Endothelial cell of umbilical vein (primary cell): ENCODE measurements around the gene FBXL13. TPM values are rescaled to one million over a fixed set of nuclear protein-coding genes. Genes with fewer than 3 reads are reported as not detected.

Source experiments
- BruUV-seq: library from RNA; stranded (reverse); fragments of 400-500 nt; replicated peaks from 2 replicates; lab custom pipeline; 2021; lab: Mats Ljungman, UMichigan
- CTCF ChIA-PET: fragments of 300-600, 350-600 bp; sonication (Branson Sonifier 250); formaldehyde crosslinking; loops from one replicate; lab custom pipeline; 2021; ENCODE audit warnings: antibody characterized with exemption, inconsistent platforms; lab: Charles Lee
- POLR2A ChIA-PET: fragments of 300-600, 350-600 bp; sonication (Branson Sonifier 250); formaldehyde crosslinking; loops from one replicate; lab custom pipeline; 2021; ENCODE audit warnings: antibody characterized with exemption, inconsistent platforms; lab: Charles Lee
- DNase-seq: peaks from one replicate; pipeline ENCODE4 v3.0.0-alpha.2; 2011; ENCODE audit warnings: low read depth, low spot score
- FAIRE-seq: peaks from 2 replicates; lab custom pipeline; 2011; peaks lifted over from hg19 to GRCh38; lab: Jason Lieb, UNC
- H2AFZ ChIP-seq: 2 replicates; pipeline ENCODE4 v1.6.0; 2012; ENCODE audit warnings: low read depth, low read length, control low read depth, inconsistent platforms
- H3K27ac ChIP-seq: 2 replicates; pipeline ENCODE4 v1.5.1; 2011; ENCODE audit warnings: low read depth, mild to moderate bottlenecking, control low read depth, low read length, moderate library complexity; ENCODE audit not compliant: insufficient read depth
- H3K27me3 ChIP-seq, 2 experiments: 2 replicates each; pipeline versions ENCODE4 v1.6.0 to v1.6.1; 2011; ENCODE audit warnings: low read length in 2 of 2, mixed read lengths in 1 of 2; ENCODE audit not compliant: control insufficient read depth in 2 of 2, insufficient read depth in 2 of 2
- H3K36me3 ChIP-seq, 2 experiments: 2 replicates in 1 of 2; 3 replicates in 1 of 2; pipeline ENCODE4 v1.5.1; 2011; ENCODE audit warnings: low read length in 2 of 2, mild to moderate bottlenecking in 1 of 2, moderate library complexity in 1 of 2; ENCODE audit not compliant: control insufficient read depth in 2 of 2, insufficient read depth in 2 of 2; ENCODE audit errors: extremely low read depth in 1 of 2
- H3K4me1 ChIP-seq: 3 replicates; pipeline ENCODE4 v1.5.1; 2011; ENCODE audit warnings: mild to moderate bottlenecking, low read length; ENCODE audit not compliant: control insufficient read depth, insufficient read depth; ENCODE audit errors: extremely low read depth
- H3K4me2 ChIP-seq: 2 replicates; pipeline ENCODE4 v1.6.1; 2011; ENCODE audit warnings: low read length, control low read depth, mixed read lengths; ENCODE audit not compliant: insufficient read depth
- H3K4me3 ChIP-seq, 3 experiments: fragments of 200-600 bp in 1 of 3; sonication (generic), shearing (Covaris generic) in 1 of 3; replicated peaks in 1 of 3; 2 replicates each; pipeline ENCODE4 v1.5.1; 2011 to 2016; ENCODE audit warnings: control low read depth in 3 of 3, low read length in 3 of 3, mild to moderate bottlenecking in 2 of 3, inconsistent platforms in 1 of 3, low read depth in 1 of 3, moderate library complexity in 1 of 3; ENCODE audit not compliant: insufficient read depth in 1 of 3
- H3K79me2 ChIP-seq: 2 replicates; pipeline ENCODE4 v1.6.0; 2012; ENCODE audit warnings: low read length, inconsistent platforms; ENCODE audit not compliant: control insufficient read depth, insufficient read depth
- H3K9ac ChIP-seq: replicated peaks from 2 replicates; pipeline ENCODE3; 2011; ENCODE audit warnings: low read length, control low read depth; ENCODE audit not compliant: insufficient read depth; ENCODE audit errors: extremely low read depth
- H3K9me1 ChIP-seq: replicated peaks from 3 replicates; pipeline ENCODE4 v1.6.0; 2011; ENCODE audit warnings: mild to moderate bottlenecking, low read length; ENCODE audit not compliant: control insufficient read depth, insufficient read depth; ENCODE audit errors: extremely low read depth
- H3K9me3 ChIP-seq: replicated peaks from 2 replicates; pipeline ENCODE4 v1.5.1; 2012; ENCODE audit warnings: low read length, inconsistent platforms; ENCODE audit not compliant: control insufficient read depth, insufficient read depth
- H4K20me1 ChIP-seq: replicated peaks from 2 replicates; pipeline ENCODE3; 2011; ENCODE audit warnings: mild to moderate bottlenecking, low read length; ENCODE audit not compliant: control insufficient read depth, insufficient read depth; ENCODE audit errors: extremely low read depth
- EZH2 ChIP-seq: IDR thresholded peaks from 2 replicates; pipeline ENCODE4 v1.6.1; 2012; ENCODE audit warnings: borderline replicate concordance, low read depth, mild to moderate bottlenecking, moderate library complexity, low read length, inconsistent platforms; ENCODE audit not compliant: severe bottlenecking
- FOS ChIP-seq: IDR thresholded peaks from 2 replicates; pipeline ENCODE4 v1.6.1; 2011; ENCODE audit warnings: mild to moderate bottlenecking, low read length, moderate library complexity, borderline replicate concordance; ENCODE audit not compliant: insufficient read depth
- GATA2 ChIP-seq: IDR thresholded peaks from 2 replicates; pipeline ENCODE4 v1.7.0; 2011; ENCODE audit warnings: low read depth, mild to moderate bottlenecking, moderate library complexity, mixed read lengths, low read length; ENCODE audit not compliant: insufficient read length, insufficient read depth
- JUN ChIP-seq: IDR thresholded peaks from 2 replicates; pipeline ENCODE4 v1.6.1; 2011; ENCODE audit warnings: borderline replicate concordance, low read depth; ENCODE audit not compliant: insufficient read length, insufficient read depth
- MYC ChIP-seq: IDR thresholded peaks from one replicate; pipeline ENCODE4 v1.6.1; 2011; ENCODE audit warnings: mild to moderate bottlenecking, low read depth, low read length
- POLR2A ChIP-seq: IDR thresholded peaks from 2 replicates; pipeline ENCODE4 v1.6.1; 2012; ENCODE audit warnings: low read depth, mild to moderate bottlenecking, control low read depth, low read length
- POLR2AphosphoS5 ChIP-seq: IDR thresholded peaks from 2 replicates; pipeline ENCODE4 v1.6.1; 2012; ENCODE audit warnings: low read depth, mild to moderate bottlenecking, control low read depth, low read length, moderate library complexity; ENCODE audit not compliant: insufficient read depth
- dilution Hi-C: fragments of 300-500 bp; cut with MboI; formaldehyde crosslinking; loops from one replicate; pipeline ENCODE4 v1.15.0; 2019; ENCODE audit warnings: low sequenced_read_pairs; ENCODE audit not compliant: extremely low pct_ligation_motif_present
- intact Hi-C: fragments of 100-400 bp; cut with micrococcal nuclease; formaldehyde crosslinking; loops from one replicate; pipeline ENCODE4 v1.10.0; 2022
- polyA plus RNA-seq, 4 experiments: library from polyadenylated mRNA; depleted of rRNA in 3 of 4; stranded (reverse) in 3 of 4; unstranded in 1 of 4; fragments of >200 nt; gene quantifications; 2 replicates each; pipeline versions ENCODE4 v1.2.1 to v1.2.3, GENCODE V29; 2011 to 2012; ENCODE audit warnings: missing spikeins in 1 of 4
- total RNA-seq: library from RNA; stranded (reverse); gene quantifications from 2 replicates; pipeline ENCODE4 v1.2.3, GENCODE V29; 2021
- TF ChIP-seq, protein P1 (sequence below), 2 donors: IDR thresholded peaks; 1 replicate in 1 of 2; 2 replicates in 1 of 2; pipeline ENCODE4 v1.5.1; 2011; ENCODE audit warnings: low read length in 2 of 2, mild to moderate bottlenecking in 2 of 2, moderate library complexity in 2 of 2, control low read depth in 1 of 2, inconsistent platforms in 1 of 2, low read depth in 1 of 2; ENCODE audit not compliant: insufficient read depth in 1 of 2; ENCODE audit errors: extremely low read depth in 1 of 2
- TF ChIP-seq, protein P2 (sequence below): IDR thresholded peaks from 2 replicates; pipeline ENCODE4 v1.6.1; 2011; ENCODE audit not compliant: insufficient read depth, insufficient read length

The FBXL13 gene
- total and polyA plus RNA-seq, 2 donors (not counting 3 experiments of a cell fraction or from before 2014, with no cell fraction given), result 3.9 to 4.6 TPM

DNA sequence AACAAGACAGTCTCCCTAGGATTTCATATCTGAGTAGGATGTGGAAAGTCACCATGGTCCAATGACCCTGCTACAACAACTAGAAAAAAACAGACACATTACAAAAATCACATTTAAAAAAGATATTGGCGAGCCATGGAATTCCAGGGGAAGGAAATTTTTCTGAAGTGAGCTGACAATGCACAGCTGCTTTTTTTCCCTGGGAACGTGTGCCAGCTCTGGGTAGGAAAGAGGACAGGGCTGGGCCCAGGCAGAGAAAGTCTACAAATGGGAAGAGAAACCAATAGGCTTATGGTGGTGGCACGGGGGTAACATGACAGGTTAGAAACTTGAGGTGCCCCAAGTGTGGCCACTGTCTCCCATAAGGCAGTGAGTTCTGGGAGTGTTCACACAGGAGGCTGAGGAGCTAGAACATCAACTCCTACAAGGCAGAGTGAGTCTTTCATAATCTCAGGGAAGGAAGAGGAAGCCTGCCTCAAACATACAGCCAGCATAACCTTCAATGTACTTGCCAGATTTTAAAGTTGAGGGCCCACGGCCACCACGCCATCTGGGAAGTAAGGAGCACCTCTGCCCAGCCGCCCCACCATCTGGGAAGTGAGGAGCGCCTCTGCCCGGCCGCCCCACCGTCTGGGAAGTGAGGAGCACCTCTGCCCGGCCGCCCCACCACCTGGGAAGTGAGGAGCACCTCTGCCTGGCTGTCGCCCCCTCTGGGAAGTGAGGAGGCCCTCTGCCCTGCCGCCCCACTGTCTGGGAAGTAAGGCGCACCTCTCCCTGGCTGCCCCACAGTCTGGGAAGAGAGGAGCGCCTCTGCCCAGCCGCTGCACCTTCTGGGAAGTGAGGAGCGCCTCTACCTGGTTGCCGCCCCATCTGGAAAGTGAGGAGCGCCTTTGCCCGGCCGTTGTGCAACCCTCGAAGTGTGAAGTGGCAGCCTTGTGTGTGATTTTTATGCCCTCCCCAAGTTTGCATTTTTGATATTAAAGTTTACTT lies 5.9 kb downstream of the FBXL13 start:
- H3K27ac ChIP-seq, result no peak overlapping the region
- no peak for TF ChIP-seq MYC
- TF ChIP-seq JUN, result no peak
- TF ChIP-seq, protein P1, sequence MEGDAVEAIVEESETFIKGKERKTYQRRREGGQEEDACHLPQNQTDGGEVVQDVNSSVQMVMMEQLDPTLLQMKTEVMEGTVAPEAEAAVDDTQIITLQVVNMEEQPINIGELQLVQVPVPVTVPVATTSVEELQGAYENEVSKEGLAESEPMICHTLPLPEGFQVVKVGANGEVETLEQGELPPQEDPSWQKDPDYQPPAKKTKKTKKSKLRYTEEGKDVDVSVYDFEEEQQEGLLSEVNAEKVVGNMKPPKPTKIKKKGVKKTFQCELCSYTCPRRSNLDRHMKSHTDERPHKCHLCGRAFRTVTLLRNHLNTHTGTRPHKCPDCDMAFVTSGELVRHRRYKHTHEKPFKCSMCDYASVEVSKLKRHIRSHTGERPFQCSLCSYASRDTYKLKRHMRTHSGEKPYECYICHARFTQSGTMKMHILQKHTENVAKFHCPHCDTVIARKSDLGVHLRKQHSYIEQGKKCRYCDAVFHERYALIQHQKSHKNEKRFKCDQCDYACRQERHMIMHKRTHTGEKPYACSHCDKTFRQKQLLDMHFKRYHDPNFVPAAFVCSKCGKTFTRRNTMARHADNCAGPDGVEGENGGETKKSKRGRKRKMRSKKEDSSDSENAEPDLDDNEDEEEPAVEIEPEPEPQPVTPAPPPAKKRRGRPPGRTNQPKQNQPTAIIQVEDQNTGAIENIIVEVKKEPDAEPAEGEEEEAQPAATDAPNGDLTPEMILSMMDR (IDR thresholded peaks at IDR 0.05; ENCODE audit: extremely low read depth in 1 of 2, insufficient read depth in 1 of 2, low read depth in 1 of 2, low read length in 2 of 2), result no peak
- TF ChIP-seq EZH2, result no peak
- no peak for TF ChIP-seq POLR2AphosphoS5
- TF ChIP-seq GATA2, result no peak
- TF ChIP-seq POLR2A, result no peak
- TF ChIP-seq FOS, result no peak
- TF ChIP-seq, protein P2, sequence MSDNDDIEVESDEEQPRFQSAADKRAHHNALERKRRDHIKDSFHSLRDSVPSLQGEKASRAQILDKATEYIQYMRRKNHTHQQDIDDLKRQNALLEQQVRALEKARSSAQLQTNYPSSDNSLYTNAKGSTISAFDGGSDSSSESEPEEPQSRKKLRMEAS, result no peak
- CTCF ChIA-PET, result interaction anchor here (1.0 to 1.8 kb wide), 2 partner anchors 310 to 320 kb away, joined by 4 to 10 read pairs; partner anchors contain the start of gene FAM185A
- no peak overlapping the region for H3K4me2 ChIP-seq
- FAIRE-seq, result no peak
- POLR2A ChIA-PET, result no interaction called here
- no peaks in the 10 kb centered on the region for H3K9me3 ChIP-seq
- DNase-seq, result no peak
- intact Hi-C loops, result no loop called here
- peaks cover 3% of the 10 kb centered on the region for H3K4me1 ChIP-seq
- no peak overlapping the region for H3K9ac ChIP-seq
- H3K36me3 ChIP-seq, result no peaks in the 10 kb centered on the region
- no peak overlapping the region for H3K4me3 ChIP-seq
- no peaks in the 10 kb centered on the region for H4K20me1 ChIP-seq
- dilution Hi-C loops, result no loop called here
- no peaks in the 10 kb centered on the region for H3K79me2 ChIP-seq
- BruUV-seq, result no TSS peak
- no peaks in the 10 kb centered on the region for H3K27me3 ChIP-seq
- H3K9me1 ChIP-seq, result no peaks in the 10 kb centered on the region
- H2AFZ ChIP-seq, result no peak overlapping the region
